ENCODE measurements around the gene PDE6H. TPM values are rescaled to one million over a fixed set of nuclear protein-coding genes. Genes with fewer than 3 reads are reported as not detected.

The PDE6H gene
- total RNA-seq, 1 donor from 2014 or later: not detected

DNA sequence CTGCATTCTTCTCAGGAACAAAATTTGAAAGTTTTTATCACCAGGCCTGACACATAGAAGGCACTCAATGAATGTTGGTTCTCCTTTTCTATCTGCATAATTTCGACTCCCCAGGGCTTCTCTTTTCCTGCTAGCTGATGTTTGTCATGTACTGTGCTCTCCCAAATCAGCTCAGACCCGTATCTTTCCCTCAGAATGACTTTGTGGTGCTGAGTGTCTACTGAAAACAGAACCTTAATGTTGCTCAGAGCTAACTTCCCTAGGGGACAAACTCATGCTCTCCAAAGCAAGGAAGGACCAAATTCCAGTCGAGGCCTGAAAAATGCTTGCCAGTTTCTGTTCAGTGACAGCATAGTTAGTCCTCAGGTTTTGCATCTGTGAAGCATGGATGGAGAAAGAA lies 13.4 kb upstream of the PDE6H start:
- TF ChIP-seq CTCF (IDR thresholded peaks at IDR 0.05): no peak
- Histone ChIP-seq H3K9me3 (no peaks in the 10 kb centered on the region), H3K27me3 (no peaks in the 10 kb centered on the region), H3K36me3 (no peaks in the 10 kb centered on the region), H3K4me1 (peaks cover 6 to 24% of the 10 kb centered on the region in 2 donors), H3K27ac (peak overlapping the region; percentile 70 to 78), H3K4me3 (peak overlapping the region; percentile 52 to 66)
- no peak for DNase-seq (ENCODE audit: low spot score in 2 of 2)
- intact Hi-C loops (cut with DNase I): no loop called here

DNA sequence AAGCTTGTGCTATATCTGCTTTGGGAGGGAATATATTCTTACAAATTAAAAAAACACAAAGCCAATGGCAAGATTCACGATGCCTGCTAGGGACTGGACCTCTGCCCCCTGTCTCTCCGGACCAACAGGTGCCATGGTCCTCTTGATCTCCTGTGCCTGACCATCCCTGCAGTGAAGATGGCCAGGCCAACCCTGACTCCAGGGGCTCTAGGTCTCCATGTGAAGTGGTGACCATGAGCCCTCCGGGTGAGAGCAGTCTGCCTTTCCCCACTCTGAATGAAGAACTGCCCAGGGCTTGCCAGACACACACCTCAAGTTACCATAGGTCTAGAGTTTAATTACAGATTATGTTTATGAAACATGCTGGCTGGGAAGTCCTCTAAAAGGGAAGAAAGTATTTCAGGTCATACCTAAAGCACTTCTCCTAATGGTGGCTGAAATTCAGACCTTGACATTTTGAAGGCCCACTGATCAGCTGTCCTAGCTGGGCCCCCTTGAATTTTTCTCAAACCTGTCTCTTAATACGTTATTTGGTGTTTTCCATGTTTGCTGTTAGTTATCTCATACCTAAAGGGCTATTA lies 12.8 kb upstream of the PDE6H start:
- DNase-seq (ENCODE audit: low spot score in 2 of 2): no peak
- intact Hi-C loops (cut with DNase I): no loop called here
- H3K27ac ChIP-seq: peak overlapping the region; percentile 70 to 78
- no peaks in the 10 kb centered on the region for H3K36me3 ChIP-seq
- H3K27me3 ChIP-seq: no peaks in the 10 kb centered on the region
- no peak for TF ChIP-seq CTCF (IDR thresholded peaks at IDR 0.05)
- peak overlapping the region; percentile 52 to 66 for H3K4me3 ChIP-seq
- peaks cover 6 to 24% of the 10 kb centered on the region in 2 donors for H3K4me1 ChIP-seq
- H3K9me3 ChIP-seq: no peaks in the 10 kb centered on the region

DNA sequence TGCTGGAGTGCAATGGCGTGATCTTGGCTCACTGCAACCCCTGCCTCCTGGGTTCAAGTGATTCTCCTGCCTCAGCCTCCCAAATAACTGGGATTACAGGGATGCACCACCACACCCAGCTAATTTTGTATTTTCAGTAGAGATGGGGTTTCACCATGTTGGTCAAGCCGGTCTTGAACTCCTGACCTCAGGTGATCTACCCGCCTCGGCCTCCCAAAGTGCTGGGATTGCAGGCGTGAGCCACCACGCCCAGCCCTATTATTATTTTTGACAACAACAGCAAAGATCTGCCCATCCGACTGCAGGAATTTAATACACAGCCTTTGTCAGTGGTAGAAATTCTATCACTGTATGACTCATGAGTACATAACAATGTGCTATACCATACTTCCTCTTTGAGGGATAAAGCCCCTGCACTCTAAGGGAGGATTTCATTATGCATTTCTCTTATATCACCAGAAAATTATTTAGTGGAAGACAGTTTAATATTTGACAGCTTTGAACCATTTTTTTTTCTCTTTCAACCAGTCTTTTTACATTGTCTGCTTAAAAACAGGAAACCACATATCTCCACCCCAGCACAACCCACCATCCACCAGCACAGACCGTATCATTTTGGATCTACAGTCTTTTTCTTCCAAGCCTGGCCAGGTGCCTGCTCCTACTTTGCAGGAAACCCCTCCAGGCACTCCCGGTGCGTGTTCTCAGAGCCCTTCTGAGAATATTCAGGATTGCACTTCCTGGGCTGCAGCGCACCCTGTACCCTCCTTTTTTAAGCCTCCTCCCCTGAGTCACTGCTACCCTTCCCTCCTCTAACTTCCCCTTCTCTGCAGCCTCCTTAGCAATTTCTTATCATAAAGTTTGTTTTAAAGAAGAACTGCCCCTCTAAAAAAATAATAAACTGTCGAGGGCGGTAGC lies 12.0 kb upstream of the PDE6H start:
- H3K36me3 ChIP-seq: no peaks in the 10 kb centered on the region
- no peak for TF ChIP-seq CTCF (IDR thresholded peaks at IDR 0.05)
- H3K4me3 ChIP-seq: peak overlapping the region; percentile 52 to 66
- H3K9me3 ChIP-seq: no peaks in the 10 kb centered on the region
- no peaks in the 10 kb centered on the region for H3K27me3 ChIP-seq
- H3K27ac ChIP-seq: peak overlapping the region; percentile 70 to 78
- no peak for DNase-seq (ENCODE audit: low spot score in 2 of 2)
- intact Hi-C loops (cut with DNase I): no loop called here
- H3K4me1 ChIP-seq: peaks cover 6 to 24% of the 10 kb centered on the region in 2 donors

GRCh38 chr12:14961466-14962152 lies 11.2 kb upstream of the PDE6H start, which contains the start of gene ARHGDIB:
ARHGDIB (minus strand) TSS chr12:14961601; CDS start chr12:14950712, 10,889 bp downstream.
- Histone ChIP-seq H3K4me1 (peaks cover 6 to 24% of the 10 kb centered on the region in 2 donors), H3K36me3 (no peaks in the 10 kb centered on the region), H3K27me3 (no peaks in the 10 kb centered on the region), H3K4me3 (peak within 1 kb of the TSS; percentile 52 to 66), H3K27ac (peak within 1 kb of the TSS; percentile 70 to 78), H3K9me3 (no peaks in the 10 kb centered on the region)
- intact Hi-C loops (cut with DNase I): no loop called here
- TF ChIP-seq CTCF (IDR thresholded peaks at IDR 0.05): no peak
- peak; percentile 30 to 72 for DNase-seq (ENCODE audit: low spot score in 2 of 2)

- peaks cover 6 to 24% of the 10 kb centered on the region in 2 donors for H3K4me1 ChIP-seq
- peak overlapping the region; percentile 52 to 66 for H3K4me3 ChIP-seq
- no peak for DNase-seq (ENCODE audit: low spot score in 2 of 2)
- H3K36me3 ChIP-seq: no peaks in the 10 kb centered on the region
- intact Hi-C loops (cut with DNase I): no loop called here
- no peaks in the 10 kb centered on the region for H3K27me3 ChIP-seq
- H3K27ac ChIP-seq: peak overlapping the region; percentile 70 to 78
- no peak for TF ChIP-seq CTCF (IDR thresholded peaks at IDR 0.05)
- no peaks in the 10 kb centered on the region for H3K9me3 ChIP-seq
Observed at GRCh38 chr12:14962153-14962539, 10.7 kb upstream of the PDE6H start.
